Endothelial cell of umbilical vein (primary cell): Measurements from ENCODE around the gene OAF. TPM values are rescaled to one million over a fixed set of nuclear protein-coding genes. Genes with fewer than 3 reads are reported as not detected.

Source experiments
- BruUV-seq: library from RNA; stranded (reverse); fragments of 400-500 nt; replicated peaks from 2 replicates; lab custom pipeline; 2021; lab: Mats Ljungman, UMichigan
- CTCF ChIA-PET: fragments of 300-600, 350-600 bp; sonication (Branson Sonifier 250); formaldehyde crosslinking; loops from one replicate; lab custom pipeline; 2021; ENCODE audit warnings: antibody characterized with exemption, inconsistent platforms; lab: Charles Lee
- POLR2A ChIA-PET: fragments of 300-600, 350-600 bp; sonication (Branson Sonifier 250); formaldehyde crosslinking; loops from one replicate; lab custom pipeline; 2021; ENCODE audit warnings: antibody characterized with exemption, inconsistent platforms; lab: Charles Lee
- DNase-seq: peaks from one replicate; pipeline ENCODE4 v3.0.0-alpha.2; 2011; ENCODE audit warnings: low read depth, low spot score
- FAIRE-seq: peaks from 2 replicates; lab custom pipeline; 2011; peaks lifted over from hg19 to GRCh38; lab: Jason Lieb, UNC
- H2AFZ ChIP-seq: 2 replicates; pipeline ENCODE4 v1.6.0; 2012; ENCODE audit warnings: low read depth, low read length, control low read depth, inconsistent platforms
- H3K27ac ChIP-seq: 2 replicates; pipeline ENCODE4 v1.5.1; 2011; ENCODE audit warnings: low read depth, mild to moderate bottlenecking, control low read depth, low read length, moderate library complexity; ENCODE audit not compliant: insufficient read depth
- H3K27me3 ChIP-seq, 2 experiments: 2 replicates each; pipeline versions ENCODE4 v1.6.0 to v1.6.1; 2011; ENCODE audit warnings: low read length in 2 of 2, mixed read lengths in 1 of 2; ENCODE audit not compliant: control insufficient read depth in 2 of 2, insufficient read depth in 2 of 2
- H3K36me3 ChIP-seq, 2 experiments: 2 replicates in 1 of 2; 3 replicates in 1 of 2; pipeline ENCODE4 v1.5.1; 2011; ENCODE audit warnings: low read length in 2 of 2, mild to moderate bottlenecking in 1 of 2, moderate library complexity in 1 of 2; ENCODE audit not compliant: control insufficient read depth in 2 of 2, insufficient read depth in 2 of 2; ENCODE audit errors: extremely low read depth in 1 of 2
- H3K4me1 ChIP-seq: 3 replicates; pipeline ENCODE4 v1.5.1; 2011; ENCODE audit warnings: mild to moderate bottlenecking, low read length; ENCODE audit not compliant: control insufficient read depth, insufficient read depth; ENCODE audit errors: extremely low read depth
- H3K4me2 ChIP-seq: 2 replicates; pipeline ENCODE4 v1.6.1; 2011; ENCODE audit warnings: low read length, control low read depth, mixed read lengths; ENCODE audit not compliant: insufficient read depth
- H3K4me3 ChIP-seq, 3 experiments: fragments of 200-600 bp in 1 of 3; sonication (generic), shearing (Covaris generic) in 1 of 3; replicated peaks in 1 of 3; 2 replicates each; pipeline ENCODE4 v1.5.1; 2011 to 2016; ENCODE audit warnings: control low read depth in 3 of 3, low read length in 3 of 3, mild to moderate bottlenecking in 2 of 3, inconsistent platforms in 1 of 3, low read depth in 1 of 3, moderate library complexity in 1 of 3; ENCODE audit not compliant: insufficient read depth in 1 of 3
- H3K79me2 ChIP-seq: 2 replicates; pipeline ENCODE4 v1.6.0; 2012; ENCODE audit warnings: low read length, inconsistent platforms; ENCODE audit not compliant: control insufficient read depth, insufficient read depth
- H3K9ac ChIP-seq: replicated peaks from 2 replicates; pipeline ENCODE3; 2011; ENCODE audit warnings: low read length, control low read depth; ENCODE audit not compliant: insufficient read depth; ENCODE audit errors: extremely low read depth
- H3K9me1 ChIP-seq: replicated peaks from 3 replicates; pipeline ENCODE4 v1.6.0; 2011; ENCODE audit warnings: mild to moderate bottlenecking, low read length; ENCODE audit not compliant: control insufficient read depth, insufficient read depth; ENCODE audit errors: extremely low read depth
- H3K9me3 ChIP-seq: replicated peaks from 2 replicates; pipeline ENCODE4 v1.5.1; 2012; ENCODE audit warnings: low read length, inconsistent platforms; ENCODE audit not compliant: control insufficient read depth, insufficient read depth
- H4K20me1 ChIP-seq: replicated peaks from 2 replicates; pipeline ENCODE3; 2011; ENCODE audit warnings: mild to moderate bottlenecking, low read length; ENCODE audit not compliant: control insufficient read depth, insufficient read depth; ENCODE audit errors: extremely low read depth
- CTCF ChIP-seq, 2 donors: IDR thresholded peaks; 1 replicate in 1 of 2; 2 replicates in 1 of 2; pipeline ENCODE4 v1.5.1; 2011; ENCODE audit warnings: low read length in 2 of 2, mild to moderate bottlenecking in 2 of 2, moderate library complexity in 2 of 2, control low read depth in 1 of 2, inconsistent platforms in 1 of 2, low read depth in 1 of 2; ENCODE audit not compliant: insufficient read depth in 1 of 2; ENCODE audit errors: extremely low read depth in 1 of 2
- JUN ChIP-seq: IDR thresholded peaks from 2 replicates; pipeline ENCODE4 v1.6.1; 2011; ENCODE audit warnings: borderline replicate concordance, low read depth; ENCODE audit not compliant: insufficient read length, insufficient read depth
- MAX ChIP-seq: IDR thresholded peaks from 2 replicates; pipeline ENCODE4 v1.6.1; 2011; ENCODE audit not compliant: insufficient read depth, insufficient read length
- MYC ChIP-seq: IDR thresholded peaks from one replicate; pipeline ENCODE4 v1.6.1; 2011; ENCODE audit warnings: mild to moderate bottlenecking, low read depth, low read length
- POLR2AphosphoS5 ChIP-seq: IDR thresholded peaks from 2 replicates; pipeline ENCODE4 v1.6.1; 2012; ENCODE audit warnings: low read depth, mild to moderate bottlenecking, control low read depth, low read length, moderate library complexity; ENCODE audit not compliant: insufficient read depth
- dilution Hi-C: fragments of 300-500 bp; cut with MboI; formaldehyde crosslinking; loops from one replicate; pipeline ENCODE4 v1.15.0; 2019; ENCODE audit warnings: low sequenced_read_pairs; ENCODE audit not compliant: extremely low pct_ligation_motif_present
- intact Hi-C: fragments of 100-400 bp; cut with micrococcal nuclease; formaldehyde crosslinking; loops from one replicate; pipeline ENCODE4 v1.10.0; 2022
- polyA plus RNA-seq, 4 experiments: library from polyadenylated mRNA; depleted of rRNA in 3 of 4; stranded (reverse) in 3 of 4; unstranded in 1 of 4; fragments of >200 nt; gene quantifications; 2 replicates each; pipeline versions ENCODE4 v1.2.1 to v1.2.3, GENCODE V29; 2011 to 2012; ENCODE audit warnings: missing spikeins in 1 of 4
- total RNA-seq: library from RNA; stranded (reverse); gene quantifications from 2 replicates; pipeline ENCODE4 v1.2.3, GENCODE V29; 2021

The OAF gene
- total and polyA plus RNA-seq, 2 donors (not counting 3 experiments of a cell fraction or from before 2014, with no cell fraction given): 32.1 to 33.8 TPM

GRCh38 chr11:120222916-120223315 lies 12.1 kb downstream of the OAF start:
- H3K27ac ChIP-seq: no peak overlapping the region
- no peaks in the 10 kb centered on the region for H3K27me3 ChIP-seq
- no peak overlapping the region for H3K9ac ChIP-seq
- ChIA-PET CTCF (interaction anchor here (1.2 to 16.4 kb wide), 6 partner anchors 9 to 80 kb away, joined by 3 to 217 read pairs (median 9); no protein-coding TSS in a partner anchor), POLR2A (no interaction called here)
- BruUV-seq: no TSS peak
- H4K20me1 ChIP-seq: no peaks in the 10 kb centered on the region
- H3K4me3 ChIP-seq: no peak overlapping the region
- no peaks in the 10 kb centered on the region for H3K36me3 ChIP-seq
- H2AFZ ChIP-seq: no peak overlapping the region
- DNase-seq (no peak), FAIRE-seq (no peak)
- no peaks in the 10 kb centered on the region for H3K9me3 ChIP-seq
- no peak for TF ChIP-seq CTCF (IDR thresholded peaks at IDR 0.05; ENCODE audit: extremely low read depth in 1 of 2, insufficient read depth in 1 of 2, low read depth in 1 of 2, low read length in 2 of 2)
- peaks cover 11% of the 10 kb centered on the region for H3K4me1 ChIP-seq
- no peak overlapping the region for H3K4me2 ChIP-seq
- intact Hi-C loops (no loop called here), dilution Hi-C loops (no loop called here)
- no peaks in the 10 kb centered on the region for H3K9me1 ChIP-seq
- H3K79me2 ChIP-seq: no peaks in the 10 kb centered on the region

GRCh38 chr11:120223793-120224192 lies 13.0 kb downstream of the OAF start:
- dilution Hi-C loops (no loop called here), intact Hi-C loops (no loop called here)
- TF ChIP-seq MAX: no peak
- no peak for TF ChIP-seq JUN
- no peak for TF ChIP-seq MYC
- no peak for TF ChIP-seq POLR2AphosphoS5
- DNase-seq: no peak
- Histone ChIP-seq H2AFZ (no peak overlapping the region), H3K27me3 (no peaks in the 10 kb centered on the region), H3K36me3 (no peaks in the 10 kb centered on the region), H3K4me3 (no peak overlapping the region), H3K79me2 (no peaks in the 10 kb centered on the region), H3K9ac (no peak overlapping the region), H3K4me1 (peaks cover 11% of the 10 kb centered on the region), H3K27ac (no peak overlapping the region), H3K9me3 (no peaks in the 10 kb centered on the region), H4K20me1 (no peaks in the 10 kb centered on the region), H3K4me2 (no peak overlapping the region), H3K9me1 (no peaks in the 10 kb centered on the region)
- FAIRE-seq: no peak
- ChIA-PET CTCF (interaction anchor here (1.2 to 16.4 kb wide), 8 partner anchors 8 to 80 kb away, joined by 3 to 217 read pairs (median 8); no protein-coding TSS in a partner anchor), POLR2A (interaction anchor here (1.4 kb wide), 1 partner anchor 8 kb away, joined by 4 read pairs; no protein-coding TSS in a partner anchor)
- BruUV-seq: no TSS peak
